IMR-90 (cell line): ENCODE results near the gene NRXN2. TPM values are rescaled to one million over a fixed set of nuclear protein-coding genes. Genes with fewer than 3 reads are reported as not detected.

Experiments
- ATAC-seq: fragments of 200-7000 bp; cut with Tn5 transposase; 2 replicates; pipeline ENCODE4 v1.9.1; 2020; ENCODE audit warnings: low read depth, mild to moderate bottlenecking, moderate library complexity
- BruUV-seq: library from RNA; stranded (reverse); fragments of 400-500 nt; replicated peaks from 2 replicates; lab custom pipeline; 2021; lab: Mats Ljungman, UMichigan
- CTCF ChIA-PET: fragments of 300-600 bp; formaldehyde crosslinking; extraction: SDS; loops from one replicate; lab custom pipeline; 2021; ENCODE audit warnings: antibody characterized with exemption; lab: Yijun Ruan, JAX
- POLR2A ChIA-PET: fragments of 300-600 bp; sonication (Branson Sonifier 250); formaldehyde crosslinking; loops from one replicate; lab custom pipeline; 2022; ENCODE audit warnings: antibody characterized with exemption; ENCODE audit not compliant: unreplicated experiment; lab: Charles Lee
- DNase-seq: peaks from one replicate; pipeline ENCODE4 v3.0.0; 2013
- H2AFZ ChIP-seq: replicated peaks from 2 replicates; pipeline ENCODE3; 2013; ENCODE audit warnings: low read length, mild to moderate bottlenecking; ENCODE audit not compliant: poor library complexity
- H2AK5ac ChIP-seq: 2 replicates; pipeline ENCODE4 v1.6.1; 2013; ENCODE audit warnings: low read depth, low read length, inconsistent platforms
- H2AK9ac ChIP-seq: replicated peaks from 2 replicates; pipeline ENCODE3; 2013; ENCODE audit warnings: mild to moderate bottlenecking, low read depth, low read length, moderate library complexity; ENCODE audit not compliant: poor library complexity
- H2BK120ac ChIP-seq: 2 replicates; pipeline ENCODE4 v1.6.1; 2013; ENCODE audit warnings: low read depth, low read length, inconsistent platforms
- H2BK15ac ChIP-seq: 3 replicates; pipeline ENCODE4 v1.6.1; 2013; ENCODE audit warnings: low read depth, low read length, inconsistent platforms
- H2BK20ac ChIP-seq: 2 replicates; pipeline ENCODE4 v1.6.1; 2013; ENCODE audit warnings: low read depth, mild to moderate bottlenecking, inconsistent platforms, low read length, moderate library complexity
- H2BK5ac ChIP-seq: 2 replicates; pipeline ENCODE4 v1.6.1; 2013; ENCODE audit warnings: mild to moderate bottlenecking, low read depth, low read length, inconsistent platforms; ENCODE audit not compliant: poor library complexity, severe bottlenecking
- H3K14ac ChIP-seq: replicated peaks from 2 replicates; pipeline ENCODE4 v1.6.1; 2013; ENCODE audit warnings: low read depth, low read length, inconsistent platforms
- H3K18ac ChIP-seq: 2 replicates; pipeline ENCODE4 v1.6.1; 2013; ENCODE audit warnings: low read depth, low read length, control low read depth
- H3K23ac ChIP-seq: 2 replicates; pipeline ENCODE4 v1.6.1; 2013; ENCODE audit warnings: low read depth, low read length, inconsistent platforms
- H3K27ac ChIP-seq: 2 replicates; pipeline ENCODE4 v1.5.1; 2013; ENCODE audit warnings: mild to moderate bottlenecking, control low read depth, low read length; ENCODE audit not compliant: insufficient read depth
- H3K27me3 ChIP-seq: 2 replicates; pipeline ENCODE4 v1.6.1; 2013; ENCODE audit warnings: low read length; ENCODE audit not compliant: control insufficient read depth, insufficient read depth
- H3K36me3 ChIP-seq: 2 replicates; pipeline ENCODE4 v1.6.1; 2013; ENCODE audit warnings: low read length, mixed read lengths; ENCODE audit not compliant: control insufficient read depth, insufficient read depth
- H3K4ac ChIP-seq: 2 replicates; pipeline ENCODE4 v1.6.1; 2013; ENCODE audit warnings: low read depth, low read length, inconsistent platforms
- H3K4me1 ChIP-seq: 2 replicates; pipeline ENCODE4 v1.6.1; 2013; ENCODE audit warnings: low read length, mixed read lengths; ENCODE audit not compliant: control insufficient read depth, insufficient read depth
- H3K4me2 ChIP-seq: 2 replicates; pipeline ENCODE4 v1.6.1; 2013; ENCODE audit warnings: low read depth, mild to moderate bottlenecking, control low read depth, low read length, moderate library complexity
- H3K4me3 ChIP-seq: 2 replicates; pipeline ENCODE4 v1.5.1; 2013; ENCODE audit warnings: low read depth, mild to moderate bottlenecking, control low read depth, low read length, moderate library complexity; ENCODE audit not compliant: insufficient read depth
- H3K56ac ChIP-seq: 2 replicates; pipeline ENCODE4 v1.6.1; 2013; ENCODE audit warnings: low read length, inconsistent platforms; ENCODE audit not compliant: insufficient read depth; ENCODE audit errors: extremely low read depth
- H3K79me1 ChIP-seq, 2 experiments: 2 replicates each; pipeline ENCODE4 v1.6.1; 2013; ENCODE audit warnings: low read length in 2 of 2, inconsistent platforms in 1 of 2, low read depth in 1 of 2
- H3K9ac ChIP-seq: 2 replicates; pipeline ENCODE4 v1.6.1; 2013; ENCODE audit warnings: low read depth, low read length, control low read depth
- H3K9me1 ChIP-seq: 2 replicates; pipeline ENCODE4 v1.6.1; 2013; ENCODE audit warnings: low read length, inconsistent platforms; ENCODE audit not compliant: insufficient read depth
- H3K9me3 ChIP-seq: 2 replicates; pipeline ENCODE4 v1.6.1; 2013; ENCODE audit warnings: low read length; ENCODE audit not compliant: control insufficient read depth, insufficient read depth
- H4K20me1 ChIP-seq: 2 replicates; pipeline ENCODE4 v1.6.1; 2013; ENCODE audit warnings: low read length, inconsistent platforms; ENCODE audit not compliant: insufficient read depth
- H4K5ac ChIP-seq: 2 replicates; pipeline ENCODE4 v1.6.1; 2013; ENCODE audit warnings: mild to moderate bottlenecking, low read depth, low read length, control low read depth
- H4K8ac ChIP-seq, 2 experiments: 2 replicates each; pipeline ENCODE4 v1.6.1; 2013; ENCODE audit warnings: low read depth in 2 of 2, low read length in 2 of 2, control low read depth in 1 of 2, inconsistent platforms in 1 of 2
- H4K91ac ChIP-seq: 2 replicates; pipeline ENCODE4 v1.6.1; 2013; ENCODE audit warnings: low read depth, low read length, inconsistent platforms; ENCODE audit not compliant: insufficient read depth
- BHLHE40 ChIP-seq: fragments of 150-350 bp; IDR thresholded peaks from 2 replicates; pipeline ENCODE4 v1.6.1; 2016; ENCODE audit warnings: mild to moderate bottlenecking, low read depth, low read length
- MAFK ChIP-seq: IDR thresholded peaks from 2 replicates; pipeline ENCODE4 v1.6.1; 2012; ENCODE audit warnings: low read depth, low read length, improper control_type of control experiment
- MAZ ChIP-seq: IDR thresholded peaks from 2 replicates; pipeline ENCODE4 v1.6.1; 2012; ENCODE audit warnings: low read depth, mild to moderate bottlenecking, low read length, improper control_type of control experiment, moderate library complexity, borderline replicate concordance
- MXI1 ChIP-seq: IDR thresholded peaks from 2 replicates; pipeline ENCODE4 v1.6.1; 2012; ENCODE audit warnings: low read depth, mild to moderate bottlenecking, low read length, moderate library complexity, borderline replicate concordance
- WGBS, 2 experiments: methylation state at CpG; one replicate each; pipeline versions ENCODE4 v1.1.5 to v1.1.7; 2013; ENCODE audit warnings: missing lambda C conversion rate in 2 of 2; ENCODE audit not compliant: insufficient read length in 1 of 2; ENCODE audit errors: extremely low coverage in 2 of 2; 5-methylcytosine and 5-hydroxymethylcytosine counted together
- dilution Hi-C: fragments of 300-500 bp; cut with HindIII; formaldehyde crosslinking; loops from one replicate; pipeline ENCODE4 v1.14.3; 2018; ENCODE audit warnings: low sequenced_read_pairs; ENCODE audit not compliant: unreplicated experiment
- in situ Hi-C: fragments of 300-500 bp; cut with MboI; formaldehyde crosslinking; loops from 3 replicates; pipeline ENCODE4 v1.14.3; 2019; ENCODE audit warnings: low sequenced_read_pairs, inconsistent platforms, mixed read lengths
- intact Hi-C: fragments of 100-400 bp; cut with micrococcal nuclease; formaldehyde crosslinking; loops from 2 replicates; pipeline ENCODE4 v1.10.0; 2022
- polyA plus RNA-seq, 3 experiments: library from polyadenylated mRNA; depleted of rRNA; stranded (reverse); fragments of >200 nt; gene quantifications; 2 replicates each; pipeline ENCODE4 v1.2.3, GENCODE V29; 2012; ENCODE audit warnings: low replicate concordance in 1 of 3
- total RNA-seq: library from RNA; depleted of rRNA; stranded (reverse); fragments of >200 nt; gene quantifications from 2 replicates; pipeline ENCODE4 v1.2.3, GENCODE V29; 2012
- TF ChIP-seq, protein P1 (sequence below): conservative IDR thresholded peaks from 2 replicates; pipeline ENCODE4 v1.5.1; 2012; ENCODE audit warnings: mild to moderate bottlenecking, low read depth, low read length, improper control_type of control experiment
- TF ChIP-seq, protein P2 (sequence below): fragments of 150-350 bp; IDR thresholded peaks from 2 replicates; pipeline ENCODE4 v1.6.1; 2017; ENCODE audit warnings: mild to moderate bottlenecking, antibody characterized with exemption, low read length, low read depth
- TF ChIP-seq, protein P3 (sequence below): fragments of 150-350 bp; IDR thresholded peaks from 2 replicates; pipeline ENCODE4 v1.6.1; 2016; ENCODE audit warnings: low read depth, mild to moderate bottlenecking, low read length, moderate library complexity, borderline replicate concordance

Gene NRXN2
- total and polyA plus RNA-seq, 2 of the 4 experiments (the other 2 are of a cell fraction) = 0.18 to 0.22 TPM

GRCh38 chr11:64755681-64756361 lies 32.8 kb upstream of the NRXN2 start:
- H4K8ac ChIP-seq = no peak overlapping the region
- no peak overlapping the region for H3K18ac ChIP-seq
- no peaks in the 10 kb centered on the region for H3K27me3 ChIP-seq
- intact Hi-C loops = no loop called here
- ATAC-seq (no peak), DNase-seq (no peak)
- no peak overlapping the region for H3K9ac ChIP-seq
- no peak overlapping the region for H2AFZ ChIP-seq
- H3K56ac ChIP-seq = no peak overlapping the region
- H2AK9ac ChIP-seq = peak overlapping the region; percentile 24
- peaks cover 3% of the 10 kb centered on the region; the same call in 1 of the 2 replicates for H3K4me1 ChIP-seq
- no peak overlapping the region for H3K23ac ChIP-seq
- no peak overlapping the region for H3K14ac ChIP-seq
- in situ Hi-C loops = no loop called here
- BruUV-seq = no TSS peak
- no peak for TF ChIP-seq BHLHE40
- TF ChIP-seq MXI1 = no peak
- TF ChIP-seq, protein P1, sequence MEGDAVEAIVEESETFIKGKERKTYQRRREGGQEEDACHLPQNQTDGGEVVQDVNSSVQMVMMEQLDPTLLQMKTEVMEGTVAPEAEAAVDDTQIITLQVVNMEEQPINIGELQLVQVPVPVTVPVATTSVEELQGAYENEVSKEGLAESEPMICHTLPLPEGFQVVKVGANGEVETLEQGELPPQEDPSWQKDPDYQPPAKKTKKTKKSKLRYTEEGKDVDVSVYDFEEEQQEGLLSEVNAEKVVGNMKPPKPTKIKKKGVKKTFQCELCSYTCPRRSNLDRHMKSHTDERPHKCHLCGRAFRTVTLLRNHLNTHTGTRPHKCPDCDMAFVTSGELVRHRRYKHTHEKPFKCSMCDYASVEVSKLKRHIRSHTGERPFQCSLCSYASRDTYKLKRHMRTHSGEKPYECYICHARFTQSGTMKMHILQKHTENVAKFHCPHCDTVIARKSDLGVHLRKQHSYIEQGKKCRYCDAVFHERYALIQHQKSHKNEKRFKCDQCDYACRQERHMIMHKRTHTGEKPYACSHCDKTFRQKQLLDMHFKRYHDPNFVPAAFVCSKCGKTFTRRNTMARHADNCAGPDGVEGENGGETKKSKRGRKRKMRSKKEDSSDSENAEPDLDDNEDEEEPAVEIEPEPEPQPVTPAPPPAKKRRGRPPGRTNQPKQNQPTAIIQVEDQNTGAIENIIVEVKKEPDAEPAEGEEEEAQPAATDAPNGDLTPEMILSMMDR = no peak
- TF ChIP-seq, protein P2, sequence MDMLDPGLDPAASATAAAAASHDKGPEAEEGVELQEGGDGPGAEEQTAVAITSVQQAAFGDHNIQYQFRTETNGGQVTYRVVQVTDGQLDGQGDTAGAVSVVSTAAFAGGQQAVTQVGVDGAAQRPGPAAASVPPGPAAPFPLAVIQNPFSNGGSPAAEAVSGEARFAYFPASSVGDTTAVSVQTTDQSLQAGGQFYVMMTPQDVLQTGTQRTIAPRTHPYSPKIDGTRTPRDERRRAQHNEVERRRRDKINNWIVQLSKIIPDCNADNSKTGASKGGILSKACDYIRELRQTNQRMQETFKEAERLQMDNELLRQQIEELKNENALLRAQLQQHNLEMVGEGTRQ = no peak
- TF ChIP-seq MAFK = no peak
- TF ChIP-seq MAZ = no peak
- TF ChIP-seq, protein P3, sequence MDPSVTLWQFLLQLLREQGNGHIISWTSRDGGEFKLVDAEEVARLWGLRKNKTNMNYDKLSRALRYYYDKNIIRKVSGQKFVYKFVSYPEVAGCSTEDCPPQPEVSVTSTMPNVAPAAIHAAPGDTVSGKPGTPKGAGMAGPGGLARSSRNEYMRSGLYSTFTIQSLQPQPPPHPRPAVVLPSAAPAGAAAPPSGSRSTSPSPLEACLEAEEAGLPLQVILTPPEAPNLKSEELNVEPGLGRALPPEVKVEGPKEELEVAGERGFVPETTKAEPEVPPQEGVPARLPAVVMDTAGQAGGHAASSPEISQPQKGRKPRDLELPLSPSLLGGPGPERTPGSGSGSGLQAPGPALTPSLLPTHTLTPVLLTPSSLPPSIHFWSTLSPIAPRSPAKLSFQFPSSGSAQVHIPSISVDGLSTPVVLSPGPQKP = no peak
- POLR2A ChIA-PET = no interaction called here
- CTCF ChIA-PET = no interaction called here
- 0 out of 2 replicates have a peak, but pooled peaks cover 2% of the 10 kb centered on the region for H3K36me3 ChIP-seq
- H3K79me1 ChIP-seq = no peaks in the 10 kb centered on the region
- 67% methylated on average over 3 of the region's 13 CpGs; no CpG with 5 or more reads in 1 of the 2 experiments for WGBS, 2 experiments
- 0 out of 2 replicates have a peak, but pooled peaks cover 3% of the 10 kb centered on the region for H3K9me1 ChIP-seq
- no peak overlapping the region for H2BK20ac ChIP-seq
- no peak overlapping the region for H3K4ac ChIP-seq
- H2BK15ac ChIP-seq = no peak overlapping the region
- dilution Hi-C loops = no loop called here
- H3K4me2 ChIP-seq = no peak overlapping the region
- H3K4me3 ChIP-seq = no peak overlapping the region
- no peak overlapping the region for H2BK5ac ChIP-seq
- no peak overlapping the region for H2BK120ac ChIP-seq
- no peak overlapping the region for H4K5ac ChIP-seq
- H4K91ac ChIP-seq = no peak overlapping the region
- no peak overlapping the region for H3K27ac ChIP-seq
- H2AK5ac ChIP-seq = no peak overlapping the region
- no peaks in the 10 kb centered on the region for H3K9me3 ChIP-seq
- H4K20me1 ChIP-seq = peaks cover 5% of the 10 kb centered on the region
